Right lobe of liver (tissue), 6 donors: ENCODE results near the gene TBC1D12. TPM values are rescaled to one million over a fixed set of nuclear protein-coding genes. Genes with fewer than 3 reads are reported as not detected.

ENCODE experiments used
- ATAC-seq, 4 donors: fragments of 200-7000 bp; cut with Tn5 transposase; one replicate each; pipeline ENCODE4 v1.9.1; 2020; ENCODE audit warnings: mild to moderate bottlenecking in 4 of 4, moderate library complexity in 4 of 4
- DNase-seq, 3 donors: peaks; one replicate each; pipeline ENCODE4 v3.0.0-alpha.2; 2020
- H3K27ac ChIP-seq, 3 donors: fragments of 200-600 bp; one replicate each; pipeline ENCODE4 v1.8.0; 2022
- H3K27me3 ChIP-seq, 2 donors: fragments of 200-600 bp; one replicate each; pipeline ENCODE4 v1.8.0; 2022
- H3K36me3 ChIP-seq, 4 donors: fragments of 200-600 bp; sonication (generic) in 1 of 4; one replicate each; pipeline versions ENCODE4 v1.5.1 to v1.8.0; 2017 to 2022; ENCODE audit warnings: control low read depth in 1 of 4
- H3K4me1 ChIP-seq, 4 donors: fragments of 200-600 bp; sonication (generic) in 1 of 4; one replicate each; pipeline versions ENCODE4 v1.5.1 to v1.8.0; 2017 to 2022; ENCODE audit warnings: control low read depth in 1 of 4
- H3K4me3 ChIP-seq, 3 donors: fragments of 200-600 bp; one replicate each; pipeline ENCODE4 v1.8.0; 2022
- H3K9me3 ChIP-seq, 4 donors: fragments of 200-600 bp; sonication (generic) in 1 of 4; one replicate each; pipeline versions ENCODE4 v1.5.1 to v1.8.0; 2017 to 2022; ENCODE audit warnings: control low read depth in 1 of 4
- CTCF ChIP-seq, 4 donors: fragments of 200-600 bp in 3 of 4; fragments of 450-650 bp in 1 of 4; IDR thresholded peaks; one replicate each; pipeline versions ENCODE4 v1.5.1 to v1.8.0; 2016 to 2022; ENCODE audit warnings: antibody characterized with exemption in 4 of 4, mild to moderate bottlenecking in 2 of 4
- POLR2A ChIP-seq: fragments of 450-650 bp; IDR thresholded peaks from one replicate; pipeline ENCODE4 v1.6.1; 2017; ENCODE audit warnings: antibody characterized with exemption, mild to moderate bottlenecking
- WGBS: methylation state at CpG from one replicate; pipeline ENCODE4 v1.1.6; 2018; ENCODE audit warnings: low coverage, low lambda C conversion rate; ENCODE audit not compliant: insufficient coverage; ENCODE audit errors: missing lambda C conversion rate; 5-methylcytosine and 5-hydroxymethylcytosine counted together
- intact Hi-C, 2 donors: fragments of 100-400 bp; cut with DNase I; formaldehyde crosslinking; loops; one replicate each; pipeline versions ENCODE4 v1.11.2 to v1.14.1; 2022
- total RNA-seq, 6 experiments: library from RNA; depleted of rRNA in 2 of 6; stranded (reverse); fragments of >200 nt in 2 of 6; fragmentation: NEBNext Ultra II Directional in 3 of 6; extraction: Animal tissue kit (Norgen Biotek cat#: 25700) in 3 of 6; gene quantifications; one replicate each; pipeline versions ENCODE4 v1.1.0 to v1.2.4, GENCODE V29; 2016 to 2023
- donor health status: DM: no; HTN: yes; CAD: no.
- donor health status: DM: no; HTN: no; CAD: no.
- donor health status: DM: no; HTN: no; CAD: no.
- donor health status: DM: no; HTN: yes; CAD: no.
- donor health status: DM: no; HTN: yes; CAD: no.

The TBC1D12 gene
- total RNA-seq, 6 experiments from 2014 or later = 3.8 to 5.2 (median 4.9) TPM

DNA sequence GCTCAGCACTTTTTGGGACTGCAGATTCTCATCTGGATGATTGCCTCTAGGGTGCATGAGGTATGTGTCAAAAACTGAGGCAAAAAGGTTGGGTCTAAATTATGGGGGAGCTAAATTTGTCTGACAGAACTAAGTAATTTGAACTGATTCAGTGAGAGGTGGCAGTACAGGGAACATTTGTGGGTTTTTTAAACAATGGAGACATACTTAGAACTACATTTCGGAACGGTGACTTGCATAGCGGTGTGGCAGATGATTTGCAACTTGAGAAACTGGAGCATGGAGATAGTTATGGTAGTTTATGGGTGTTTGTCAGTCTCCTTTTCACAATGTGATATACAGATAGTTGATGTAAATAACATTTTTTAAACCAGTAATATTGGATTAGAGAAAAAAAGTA, 14.6 kb downstream of the TBC1D12 start:
- intact Hi-C loops = no loop called here
- Histone ChIP-seq H3K9me3 (no peaks in the 10 kb centered on the region), H3K4me1 (no peaks in the 10 kb centered on the region), H3K27ac (no peak overlapping the region), H3K36me3 (no peaks in the 10 kb centered on the region), H3K4me3 (no peak overlapping the region), H3K27me3 (no peaks in the 10 kb centered on the region)
- DNase-seq (no peak), ATAC-seq (no peak)
- TF ChIP-seq CTCF (IDR thresholded peaks at IDR 0.05) (no peak), POLR2A (no peak)
- 97% methylated on average over 3 of the region's 3 CpGs for WGBS

- no peaks in the 10 kb centered on the region for H3K27me3 ChIP-seq
- H3K9me3 ChIP-seq = no peaks in the 10 kb centered on the region
- no peaks in the 10 kb centered on the region for H3K4me1 ChIP-seq
- H3K4me3 ChIP-seq = no peak overlapping the region
- ATAC-seq (no peak), DNase-seq (no peak)
- intact Hi-C loops = no loop called here
- 69% methylated on average over 1 of the region's 1 CpG for WGBS
- H3K36me3 ChIP-seq = no peaks in the 10 kb centered on the region
- no peak for TF ChIP-seq CTCF (IDR thresholded peaks at IDR 0.05)
- no peak for TF ChIP-seq POLR2A
- no peak overlapping the region for H3K27ac ChIP-seq
Measured at GRCh38 chr10:94417321-94417720, 15.0 kb downstream of the TBC1D12 start.

GRCh38 chr10:94420516-94420915, 18.2 kb downstream of the TBC1D12 start:
- H3K27ac ChIP-seq = no peak overlapping the region
- no peaks in the 10 kb centered on the region for H3K4me1 ChIP-seq
- no peak overlapping the region for H3K4me3 ChIP-seq
- intact Hi-C loops = no loop called here
- TF ChIP-seq CTCF (IDR thresholded peaks at IDR 0.05) = no peak
- no peak for TF ChIP-seq POLR2A
- WGBS = 97% methylated on average over 5 of the region's 5 CpGs
- H3K27me3 ChIP-seq = no peaks in the 10 kb centered on the region
- no peaks in the 10 kb centered on the region for H3K36me3 ChIP-seq
- ATAC-seq (no peak), DNase-seq (no peak)
- peaks cover 0 to 3% (median 0%) of the 10 kb centered on the region in 4 donors for H3K9me3 ChIP-seq

DNA sequence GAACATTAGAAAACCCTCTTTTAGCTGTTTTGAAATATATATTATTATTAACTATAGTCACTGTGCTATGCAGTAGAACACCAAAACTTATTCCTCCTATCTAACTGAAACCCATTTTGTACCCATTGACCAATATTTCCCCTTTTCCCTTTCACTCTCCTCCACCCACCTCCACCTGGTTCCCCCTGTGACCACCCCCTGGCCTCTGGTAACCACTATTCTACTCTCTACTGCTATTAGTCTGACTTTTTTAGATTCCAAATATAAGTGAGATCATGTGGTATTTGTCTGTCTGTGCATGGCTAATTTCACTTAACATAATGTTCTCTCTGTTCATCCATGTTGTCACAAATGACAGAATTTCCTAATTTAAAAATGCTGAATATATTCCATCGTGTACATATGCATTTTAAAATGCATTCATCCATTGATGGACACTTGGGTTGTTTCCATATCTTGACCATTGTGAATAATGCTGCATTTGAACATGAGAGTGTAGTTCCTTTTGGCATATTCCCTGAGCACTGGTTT, 18.7 kb downstream of the TBC1D12 start:
- 76% methylated on average over 1 of the region's 1 CpG for WGBS
- Histone ChIP-seq H3K36me3 (no peaks in the 10 kb centered on the region), H3K4me1 (no peaks in the 10 kb centered on the region), H3K27me3 (no peaks in the 10 kb centered on the region), H3K9me3 (peaks cover 0 to 6% (median 0%) of the 10 kb centered on the region in 4 donors), H3K27ac (no peak overlapping the region), H3K4me3 (no peak overlapping the region)
- no peak for TF ChIP-seq CTCF (IDR thresholded peaks at IDR 0.05)
- no peak for TF ChIP-seq POLR2A
- DNase-seq (no peak), ATAC-seq (no peak)
- intact Hi-C loops = no loop called here

GRCh38 chr10:94423627-94424026, 21.3 kb downstream of the TBC1D12 start:
- ATAC-seq = no peak
- intact Hi-C loops = no loop called here
- WGBS = 73% methylated on average over 1 of the region's 1 CpG

More at GRCh38 chr10:94423627-94424026, 21.3 kb downstream of the TBC1D12 start:
- Histone ChIP-seq H3K27ac (no peak overlapping the region), H3K36me3 (no peaks in the 10 kb centered on the region), H3K4me1 (no peaks in the 10 kb centered on the region), H3K4me3 (no peak overlapping the region), H3K9me3 (peaks cover 0 to 9% (median 0%) of the 10 kb centered on the region in 4 donors), H3K27me3 (no peaks in the 10 kb centered on the region)
- no peak for TF ChIP-seq CTCF (IDR thresholded peaks at IDR 0.05)
- TF ChIP-seq POLR2A = no peak
- DNase-seq = no peak
